ENCODE results near the gene ASCL1.

The ASCL1 gene

DNA sequence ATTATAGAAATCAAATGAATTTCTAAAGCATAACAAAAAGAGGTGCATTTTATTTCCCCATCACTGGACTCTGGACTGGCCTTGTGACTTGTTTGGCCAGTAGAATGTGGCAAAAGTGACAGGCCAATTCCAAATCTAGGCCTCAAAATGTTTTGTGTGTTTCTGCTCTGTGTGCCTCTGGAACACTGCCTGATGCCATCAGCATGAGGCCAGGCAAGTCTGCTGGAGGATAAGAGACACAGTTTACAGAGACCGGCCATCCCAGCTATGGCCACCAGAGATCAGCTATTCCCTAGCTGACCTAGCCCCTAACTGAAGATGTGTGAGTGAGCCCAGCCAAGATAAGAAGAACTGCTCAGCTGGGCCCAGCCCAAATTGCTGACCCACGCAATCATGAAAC is 32.9 kb downstream of the ASCL1 start:
- DNase-seq, result no peak

DNA sequence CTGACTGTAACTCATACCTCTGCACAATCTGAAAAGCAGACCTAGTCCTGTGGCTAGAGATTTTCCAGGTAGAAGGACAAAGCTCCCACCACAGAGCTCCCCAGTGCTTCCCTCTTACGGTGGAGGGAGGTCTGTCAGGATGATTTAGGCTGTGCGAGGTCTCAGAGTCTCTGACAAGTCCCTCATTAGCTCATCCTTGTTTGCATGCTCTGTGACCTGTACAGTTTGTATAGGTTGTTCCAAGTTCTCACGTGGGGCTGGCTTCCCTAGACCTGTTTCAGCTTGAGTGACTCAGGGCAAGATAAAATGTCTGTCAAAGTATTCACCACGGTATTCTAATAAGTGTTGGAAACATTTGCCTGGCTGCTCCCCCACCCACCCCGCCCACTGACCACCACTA is 34.8 kb downstream of the ASCL1 start:
- DNase-seq, result no peak

DNA sequence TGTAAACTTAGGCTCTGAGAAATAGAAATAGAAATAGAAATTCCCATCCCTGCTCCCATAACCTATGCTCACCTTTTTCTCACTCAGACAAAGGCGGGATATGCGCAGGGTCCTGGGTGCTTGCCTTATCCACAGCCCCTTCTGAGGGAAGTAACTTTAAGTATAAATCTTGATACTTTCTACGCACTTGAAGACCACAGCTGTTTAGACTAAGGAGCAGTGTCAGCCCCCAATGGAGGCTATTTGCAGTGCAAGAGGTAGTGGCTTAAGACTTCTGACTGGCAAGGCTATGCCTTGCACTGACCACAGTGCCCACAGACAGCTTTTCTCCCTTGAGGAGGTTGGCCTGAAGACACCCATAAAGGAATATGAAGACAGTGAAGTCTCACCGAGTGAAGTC is 35.2 kb downstream of the ASCL1 start:
- DNase-seq, result no peak

DNA sequence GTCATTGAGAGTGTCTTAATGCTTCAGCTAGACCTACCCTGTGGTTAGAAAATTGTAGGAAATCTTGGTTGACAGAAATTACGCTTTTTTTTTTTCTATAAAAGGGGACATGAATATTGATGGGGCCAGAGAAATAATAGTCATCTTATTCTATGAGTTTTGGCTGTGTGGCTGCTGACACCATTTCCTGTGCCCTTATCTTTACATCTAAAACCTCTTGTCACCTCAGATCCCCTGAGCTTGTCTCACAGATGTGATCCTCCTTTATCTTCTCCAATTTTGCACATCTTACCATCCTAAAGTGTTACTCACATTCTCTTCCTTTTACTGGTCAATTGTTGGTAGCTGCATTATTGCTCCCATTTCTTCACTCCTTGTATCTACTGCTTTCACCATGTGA is 36.1 kb downstream of the ASCL1 start:
- no peak for DNase-seq

DNA sequence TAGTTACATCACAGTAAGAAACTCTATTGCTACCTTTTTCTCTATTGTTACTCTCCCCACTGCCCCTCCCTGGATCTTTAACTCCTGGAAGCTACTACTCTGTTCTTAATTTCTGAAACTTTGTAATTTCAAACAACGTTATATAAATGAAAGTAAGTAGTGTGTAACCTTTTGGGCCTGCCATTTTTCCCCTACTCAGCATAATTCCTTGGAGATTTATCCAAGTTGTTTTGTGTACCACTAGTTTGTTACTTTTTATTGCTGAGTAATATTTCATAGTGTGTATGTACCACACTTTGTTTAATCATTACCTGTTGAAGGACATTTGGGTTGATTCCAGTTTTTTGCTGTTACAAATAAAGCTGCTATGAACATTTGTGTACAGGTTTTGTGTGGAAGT is 37.9 kb downstream of the ASCL1 start:
- DNase-seq, result no peak

All from stimulated activated CD4-positive, alpha-beta T cell treated with anti-CD3 and anti-CD28 coated beads, Interleukin-2, amount 100 ng/mL, for 48 hours (primary cell).